MG63 (cell line): ENCODE data around the gene VRTN. TPM values are rescaled to one million over a fixed set of nuclear protein-coding genes. Genes with fewer than 3 reads are reported as not detected.

Experiments
- DNase-seq: peaks from one replicate; pipeline ENCODE4 v3.0.0-alpha.2; 2020
- H3K27me3 ChIP-seq: fragments of 250-450 bp; sonication (Bioruptor Pico); 2 replicates; pipeline ENCODE4 v1.5.1; 2020; ENCODE audit warnings: mild to moderate bottlenecking, moderate library complexity
- H3K36me3 ChIP-seq: fragments of 250-450 bp; sonication (Bioruptor Pico); 2 replicates; pipeline ENCODE4 v1.5.1; 2020; ENCODE audit warnings: mild to moderate bottlenecking, moderate library complexity
- H3K4me3 ChIP-seq: fragments of 250-450 bp; sonication (Bioruptor Pico); 2 replicates; pipeline ENCODE4 v1.5.1; 2020; ENCODE audit warnings: mild to moderate bottlenecking, moderate library complexity
- H3K9me3 ChIP-seq: fragments of 250-450 bp; sonication (Bioruptor Pico); 2 replicates; pipeline ENCODE4 v1.5.1; 2020; ENCODE audit warnings: mild to moderate bottlenecking, moderate library complexity
- total RNA-seq: library from RNA; depleted of rRNA; stranded (reverse); fragments of >200 nt; shearing (Covaris generic); gene quantifications from 2 replicates; pipeline ENCODE4 v1.2.3, GENCODE V29; 2014; ENCODE audit warnings: low replicate concordance

The VRTN gene
- total RNA-seq, 1 experiment from 2014 or later, result not detected

- no peaks in the 10 kb centered on the region for H3K36me3 ChIP-seq
- no peak for DNase-seq
- H3K4me3 ChIP-seq, result no peak overlapping the region
- no peaks in the 10 kb centered on the region for H3K27me3 ChIP-seq
- no peaks in the 10 kb centered on the region for H3K9me3 ChIP-seq
Observed at GRCh38 chr14:74346341-74346740, 1.9 kb upstream of the VRTN start.

GRCh38 chr14:74347097-74347794 is 1.0 kb upstream of the VRTN start:
- Histone ChIP-seq H3K27me3 (no peaks in the 10 kb centered on the region), H3K4me3 (no peak overlapping the region), H3K9me3 (no peaks in the 10 kb centered on the region), H3K36me3 (no peaks in the 10 kb centered on the region)
- DNase-seq, result no peak

- Histone ChIP-seq H3K27me3 (no peaks in the 10 kb centered on the region), H3K9me3 (no peaks in the 10 kb centered on the region), H3K36me3 (no peaks in the 10 kb centered on the region), H3K4me3 (no peak overlapping the region)
- DNase-seq, result no peak
Observed at GRCh38 chr14:74347795-74348100, 523 bp upstream of the VRTN start.

DNA sequence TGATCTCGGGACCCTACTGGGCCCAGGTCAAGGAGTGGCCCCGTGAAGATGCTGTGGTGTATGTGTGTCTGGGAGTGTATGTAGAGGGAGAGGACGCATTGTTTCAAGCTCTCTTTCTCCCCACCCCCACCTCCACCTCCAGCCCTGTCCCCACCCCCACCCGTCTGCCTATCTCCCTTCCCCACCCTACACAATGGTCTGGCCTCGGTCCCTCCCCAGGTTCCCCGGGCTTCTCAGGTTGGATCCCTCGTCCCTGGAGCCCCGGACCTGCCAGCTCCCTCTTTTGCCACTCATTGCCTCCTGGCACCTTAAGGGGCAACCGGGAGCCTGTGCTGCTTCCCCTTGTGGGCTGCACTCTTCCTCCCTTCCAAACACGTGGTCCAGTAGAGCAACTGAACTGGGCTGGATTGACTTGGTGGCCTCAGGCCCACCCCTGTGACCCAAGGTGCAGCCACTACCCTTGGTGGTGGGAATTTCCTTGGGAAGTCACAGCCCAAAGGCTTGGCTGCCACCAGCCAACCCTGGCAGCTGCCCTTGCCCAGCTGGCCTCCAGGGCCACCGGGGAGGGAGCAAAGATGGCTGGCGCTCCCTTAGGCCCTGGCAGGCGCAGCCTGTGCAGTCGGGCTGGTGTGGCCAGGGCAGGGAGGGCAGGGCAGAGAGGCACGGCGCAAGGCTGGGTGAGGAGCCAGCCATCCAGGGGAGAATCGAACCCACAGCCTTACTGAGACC is 628 bp downstream of the VRTN start:
- no peak for DNase-seq
- H3K9me3 ChIP-seq, result no peaks in the 10 kb centered on the region
- H3K4me3 ChIP-seq, result no peak overlapping the region
- H3K27me3 ChIP-seq, result no peaks in the 10 kb centered on the region
- H3K36me3 ChIP-seq, result no peaks in the 10 kb centered on the region

DNA sequence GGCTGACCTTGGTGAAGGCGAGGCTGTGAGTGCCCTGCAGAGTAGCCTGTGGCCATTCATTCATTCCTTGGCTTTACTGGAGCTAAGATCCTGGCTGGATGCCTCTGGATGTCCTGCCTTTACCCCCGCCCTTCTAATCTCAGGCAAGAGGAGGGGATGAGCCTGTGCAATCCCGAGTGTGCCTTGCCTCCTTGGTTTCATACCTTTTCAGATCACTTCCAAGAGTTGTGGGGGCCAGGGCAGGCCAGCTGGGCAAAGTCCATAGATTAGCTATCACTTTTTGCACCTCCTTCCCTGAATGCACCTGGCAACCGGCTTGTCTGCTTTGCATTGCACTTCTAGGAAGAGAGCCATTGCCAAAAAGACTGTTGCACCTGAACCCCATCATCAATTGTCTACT is 1.5 kb downstream of the VRTN start:
- Histone ChIP-seq H3K36me3 (no peaks in the 10 kb centered on the region), H3K9me3 (no peaks in the 10 kb centered on the region), H3K4me3 (no peak overlapping the region), H3K27me3 (no peaks in the 10 kb centered on the region)
- DNase-seq, result no peak

DNA sequence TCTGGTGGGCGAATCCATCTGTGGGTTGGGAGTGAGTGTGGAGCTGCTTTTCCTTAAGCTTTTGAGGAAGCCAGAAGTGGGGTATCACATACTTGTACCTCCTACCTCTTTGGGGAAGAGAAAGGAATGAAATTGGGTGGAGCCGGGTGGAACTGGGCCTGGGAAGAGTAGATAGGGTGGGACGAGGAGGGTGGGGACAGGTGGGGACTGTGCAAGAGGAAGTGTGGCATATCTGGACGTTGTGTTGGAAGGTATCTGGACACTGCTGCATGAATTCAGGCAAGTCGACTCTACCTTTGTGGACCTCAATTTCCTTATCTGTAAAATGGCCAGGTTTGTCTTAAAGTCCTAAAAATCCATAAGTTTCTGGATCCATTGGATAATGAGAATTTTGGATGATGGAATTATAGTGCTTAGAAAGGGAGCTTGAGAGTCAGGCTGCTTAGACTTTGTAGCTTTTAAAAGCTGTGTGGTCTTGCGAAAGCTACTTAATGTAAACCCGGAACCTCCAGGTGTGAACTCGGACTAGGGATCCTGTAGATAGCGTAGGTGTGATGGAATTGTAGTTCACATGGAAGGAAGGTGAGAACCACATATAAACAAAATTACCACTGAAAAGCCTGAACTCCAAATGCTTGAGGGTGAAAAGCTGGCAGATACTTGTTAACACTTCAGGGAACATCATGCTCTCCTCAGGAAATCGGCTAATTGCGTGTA is 2.1 kb downstream of the VRTN start:
- Histone ChIP-seq H3K36me3 (no peaks in the 10 kb centered on the region), H3K27me3 (no peaks in the 10 kb centered on the region), H3K4me3 (no peak overlapping the region), H3K9me3 (no peaks in the 10 kb centered on the region)
- no peak for DNase-seq

DNA sequence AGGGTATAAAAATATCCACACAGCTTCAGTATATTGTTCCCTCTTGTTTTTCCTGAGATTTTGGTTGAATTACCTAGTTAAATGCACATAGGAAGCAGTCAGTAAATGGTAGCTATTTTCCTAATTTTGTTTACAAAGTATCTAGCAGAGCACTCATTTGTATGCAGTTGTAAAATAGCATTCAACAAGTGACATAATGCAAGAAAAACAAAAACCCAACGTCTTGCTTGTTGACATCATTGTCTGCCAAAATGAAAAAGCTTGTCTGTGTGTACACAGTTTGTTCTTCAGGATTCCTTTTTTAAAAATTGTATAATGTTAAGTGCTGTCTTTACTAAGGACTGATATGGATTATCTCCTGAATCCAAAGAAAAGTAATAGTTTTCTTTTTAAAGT is 2.7 kb downstream of the VRTN start:
- Histone ChIP-seq H3K4me3 (no peak overlapping the region), H3K36me3 (no peaks in the 10 kb centered on the region), H3K27me3 (no peaks in the 10 kb centered on the region), H3K9me3 (no peaks in the 10 kb centered on the region)
- DNase-seq, result no peak

GRCh38 chr14:74356892-74357575 is 8.8 kb downstream of the VRTN start:
- Histone ChIP-seq H3K27me3 (no peaks in the 10 kb centered on the region), H3K4me3 (no peak overlapping the region), H3K9me3 (no peaks in the 10 kb centered on the region), H3K36me3 (no peaks in the 10 kb centered on the region)
- DNase-seq, result no peak

- no peak overlapping the region for H3K4me3 ChIP-seq
- no peaks in the 10 kb centered on the region for H3K9me3 ChIP-seq
- H3K27me3 ChIP-seq, result no peaks in the 10 kb centered on the region
- no peak for DNase-seq
- no peaks in the 10 kb centered on the region for H3K36me3 ChIP-seq
Observed at GRCh38 chr14:74357585-74357984, 9.3 kb downstream of the VRTN start.

GRCh38 chr14:74358176-74358829 is 10.0 kb downstream of the VRTN start:
- no peaks in the 10 kb centered on the region for H3K9me3 ChIP-seq
- no peaks in the 10 kb centered on the region for H3K27me3 ChIP-seq
- no peak overlapping the region for H3K4me3 ChIP-seq
- no peak for DNase-seq
- no peaks in the 10 kb centered on the region for H3K36me3 ChIP-seq

DNA sequence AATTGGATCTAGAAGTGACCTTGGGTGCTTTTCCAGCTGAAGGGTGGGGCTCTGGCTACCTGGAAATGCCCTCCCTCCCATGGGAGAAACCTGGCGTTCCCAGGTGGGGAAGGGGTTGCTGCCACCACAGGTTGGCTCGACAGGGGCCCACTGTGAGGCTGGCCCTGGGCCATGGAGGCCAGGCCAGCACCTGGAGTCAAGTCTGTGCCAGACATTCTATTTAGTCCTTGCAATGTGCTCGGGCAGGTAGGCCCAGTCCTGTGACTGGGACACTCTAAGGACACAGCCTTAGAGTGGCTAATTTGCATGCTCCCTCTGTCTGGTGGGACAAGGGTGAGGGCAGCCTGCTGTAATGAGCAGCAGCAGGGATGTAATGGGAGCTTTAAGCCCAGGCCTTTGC is 11.9 kb downstream of the VRTN start:
- Histone ChIP-seq H3K9me3 (no peaks in the 10 kb centered on the region), H3K4me3 (no peak overlapping the region), H3K36me3 (no peaks in the 10 kb centered on the region), H3K27me3 (no peaks in the 10 kb centered on the region)
- DNase-seq, result no peak

GRCh38 chr14:74362361-74362915 is 14.2 kb downstream of the VRTN start:
- H3K9me3 ChIP-seq, result no peaks in the 10 kb centered on the region
- H3K27me3 ChIP-seq, result no peaks in the 10 kb centered on the region
- no peak overlapping the region for H3K4me3 ChIP-seq
- DNase-seq, result peak; percentile 59
- no peaks in the 10 kb centered on the region for H3K36me3 ChIP-seq

DNA sequence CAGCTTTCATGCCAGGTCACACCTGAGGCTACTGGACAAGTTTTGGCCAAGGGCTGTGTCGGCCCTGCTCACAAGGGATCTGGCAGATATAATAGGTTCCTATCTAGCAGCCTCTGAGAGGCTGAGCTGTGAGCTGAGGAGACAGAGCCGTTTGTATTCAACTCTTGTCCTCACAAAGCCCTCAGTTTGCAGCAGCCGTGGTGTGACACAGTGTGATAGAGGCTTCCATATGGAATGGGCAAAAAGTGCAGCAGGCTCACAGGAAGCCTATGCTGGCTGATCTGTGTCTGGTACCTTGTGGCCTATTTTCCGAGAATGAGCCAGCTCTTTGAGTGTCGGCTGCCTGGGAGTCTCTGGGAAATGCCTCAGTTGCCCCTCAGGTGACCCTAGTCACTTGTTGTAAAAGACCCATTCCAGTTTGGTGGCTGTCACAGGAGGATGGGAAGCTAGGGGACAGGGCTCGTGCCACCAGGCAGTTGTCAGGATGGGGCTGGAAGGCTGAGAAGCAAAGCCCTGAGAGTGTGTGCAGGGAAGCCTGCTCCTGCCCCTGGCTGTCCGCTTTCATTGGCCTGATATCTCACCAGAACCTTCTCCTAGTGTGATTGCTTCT is 16.1 kb downstream of the VRTN start:
- H3K27me3 ChIP-seq, result no peaks in the 10 kb centered on the region
- H3K4me3 ChIP-seq, result no peak overlapping the region
- H3K36me3 ChIP-seq, result no peaks in the 10 kb centered on the region
- no peak for DNase-seq
- no peaks in the 10 kb centered on the region for H3K9me3 ChIP-seq

GRCh38 chr14:74368026-74368425 is 19.8 kb downstream of the VRTN start:
- H3K4me3 ChIP-seq, result no peak overlapping the region
- no peaks in the 10 kb centered on the region for H3K36me3 ChIP-seq
- no peaks in the 10 kb centered on the region for H3K27me3 ChIP-seq
- no peak for DNase-seq
- H3K9me3 ChIP-seq, result no peaks in the 10 kb centered on the region

DNA sequence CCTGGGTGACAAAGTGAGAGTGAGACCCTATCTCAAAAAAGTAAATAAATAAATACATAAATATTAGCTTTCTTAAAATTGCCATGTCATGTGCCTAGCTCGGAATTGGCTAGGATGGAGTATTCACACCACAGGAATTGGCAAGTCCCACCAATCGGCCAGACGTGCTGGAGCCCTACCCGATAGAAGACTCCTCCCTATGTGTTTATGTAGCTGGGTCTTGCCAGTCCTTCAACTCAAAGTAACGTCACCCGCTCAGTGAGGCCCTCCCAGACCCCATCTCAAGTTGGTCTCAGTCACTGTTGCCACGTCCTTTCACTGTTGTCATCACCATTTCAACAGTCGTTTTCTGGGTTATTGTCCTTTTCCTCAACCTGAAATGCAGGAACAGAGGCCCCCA is 20.2 kb downstream of the VRTN start:
- DNase-seq, result no peak
- H3K4me3 ChIP-seq, result no peak overlapping the region
- no peaks in the 10 kb centered on the region for H3K36me3 ChIP-seq
- no peaks in the 10 kb centered on the region for H3K27me3 ChIP-seq
- H3K9me3 ChIP-seq, result no peaks in the 10 kb centered on the region

DNA sequence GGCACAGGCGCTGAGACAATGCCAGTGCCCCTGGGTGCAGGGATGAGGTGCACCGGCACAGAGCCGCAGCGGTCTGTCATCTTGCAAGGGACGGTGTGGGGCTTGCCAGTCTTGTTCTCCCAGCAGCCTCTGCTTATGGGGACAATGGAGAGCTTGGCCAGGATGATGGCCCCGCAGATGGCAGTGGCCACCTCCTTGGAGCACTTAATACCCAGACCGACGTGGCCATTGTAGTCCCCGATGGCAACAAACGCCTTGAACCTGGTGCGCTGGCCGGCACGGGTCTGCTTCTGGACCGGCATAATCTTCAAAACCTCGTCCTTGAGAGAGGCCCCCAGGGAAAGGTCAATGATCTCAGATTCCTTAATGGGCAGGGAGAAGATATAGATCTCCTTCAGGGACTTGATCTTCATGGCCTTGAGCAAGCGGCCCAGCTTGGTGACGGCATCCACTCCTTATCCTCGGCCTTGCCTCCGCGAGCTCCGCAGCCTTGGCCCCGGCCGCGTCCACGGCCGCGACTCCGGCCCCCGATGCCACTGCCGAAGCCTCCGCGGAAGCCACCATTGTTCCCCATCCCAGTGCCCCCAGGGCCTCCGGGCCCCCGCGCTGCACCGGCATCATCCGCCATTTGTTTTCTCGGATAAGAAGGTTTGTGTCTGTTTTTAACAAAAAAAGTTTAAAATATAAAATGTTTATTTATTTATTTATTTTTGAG is 29.9 kb downstream of the VRTN start:
- H3K36me3 ChIP-seq, result no peaks in the 10 kb centered on the region
- H3K4me3 ChIP-seq, result no peak overlapping the region
- H3K27me3 ChIP-seq, result no peaks in the 10 kb centered on the region
- no peaks in the 10 kb centered on the region for H3K9me3 ChIP-seq
- DNase-seq, result no peak
